SK-N-SH (cell line): ENCODE data around the gene MAOB. TPM values are rescaled to one million over a fixed set of nuclear protein-coding genes. Genes with fewer than 3 reads are reported as not detected.

Experiments used
- CTCF ChIA-PET: fragments of 300-600, 350-600 bp; formaldehyde crosslinking; extraction: SDS; loops from one replicate; lab custom pipeline; 2021; lab: Yijun Ruan, JAX
- POLR2A ChIA-PET: fragments of 350-600 bp; sonication (Branson Sonifier 250); formaldehyde crosslinking; extraction: SDS; loops from one replicate; lab custom pipeline; 2020; ENCODE audit warnings: antibody characterized with exemption, inconsistent platforms; lab: Yijun Ruan, JAX
- DNase-seq: peaks from one replicate; pipeline ENCODE4 v3.0.0; 2012
- H2AFZ ChIP-seq: fragments of 200-600 bp; sonication (generic); 2 replicates; pipeline ENCODE4 v1.8.1; 2016; ENCODE audit warnings: antibody characterized with exemption, mild to moderate bottlenecking, low read depth
- H3F3A ChIP-seq: fragments of 200-600 bp; sonication (generic); replicated peaks from 2 replicates; pipeline ENCODE3; 2016; ENCODE audit warnings: antibody characterized with exemption, mild to moderate bottlenecking; ENCODE audit not compliant: insufficient read depth
- H3K27ac ChIP-seq, 2 experiments: fragments of 200-500 bp in 1 of 2; fragments of 200-600 bp in 1 of 2; sonication (Bioruptor generic) in 1 of 2; sonication (generic), shearing (Covaris generic) in 1 of 2; 2 replicates each; pipeline versions ENCODE4 v1.5.1 to v1.6.1; 2014 to 2016; ENCODE audit warnings: low read depth in 2 of 2, inconsistent platforms in 1 of 2, low read length in 1 of 2, mild to moderate bottlenecking in 1 of 2, mixed read lengths in 1 of 2
- H3K27me3 ChIP-seq: fragments of 200-600 bp; sonication (generic), shearing (Covaris generic); 2 replicates; pipeline ENCODE4 v1.6.1; 2016; ENCODE audit warnings: mixed run types; ENCODE audit not compliant: insufficient read depth
- H3K36me3 ChIP-seq, 2 experiments: fragments of 200-500 bp in 1 of 2; fragments of 200-600 bp in 1 of 2; sonication (Bioruptor generic) in 1 of 2; sonication (generic) in 1 of 2; replicated peaks in 1 of 2; 2 replicates each; pipeline versions ENCODE3 to v1.5.1; 2014 to 2016; ENCODE audit warnings: low read length in 1 of 2, mild to moderate bottlenecking in 1 of 2; ENCODE audit not compliant: insufficient read depth in 2 of 2, control insufficient read depth in 1 of 2
- H3K4me1 ChIP-seq, 2 experiments: fragments of 200-500 bp in 1 of 2; fragments of 200-600 bp in 1 of 2; sonication (Bioruptor generic) in 1 of 2; sonication (generic), shearing (Covaris generic) in 1 of 2; 2 replicates each; pipeline versions ENCODE4 v1.5.1 to v1.6.1; 2014 to 2016; ENCODE audit warnings: low read depth in 1 of 2, low read length in 1 of 2, mixed run types in 1 of 2; ENCODE audit not compliant: insufficient read depth in 2 of 2, control insufficient read depth in 1 of 2
- H3K4me2 ChIP-seq: fragments of 200-600 bp; sonication (generic), shearing (Covaris generic); 2 replicates; pipeline ENCODE4 v1.6.1; 2017; ENCODE audit warnings: mixed run types
- H3K4me3 ChIP-seq, 2 experiments: fragments of 200-500 bp in 1 of 2; fragments of 200-600 bp in 1 of 2; sonication (Bioruptor generic) in 1 of 2; sonication (generic), shearing (Covaris generic) in 1 of 2; 2 replicates each; pipeline versions ENCODE4 v1.5.1 to v1.8.1; 2014 to 2016; ENCODE audit warnings: low read depth in 2 of 2, inconsistent platforms in 1 of 2, low read length in 1 of 2, mild to moderate bottlenecking in 1 of 2, mixed read lengths in 1 of 2, moderate library complexity in 1 of 2
- H3K79me2 ChIP-seq: fragments of 200-600 bp; sonication (generic); 2 replicates; pipeline ENCODE4 v1.8.1; 2017; ENCODE audit warnings: mild to moderate bottlenecking; ENCODE audit not compliant: insufficient read depth
- H3K9ac ChIP-seq: fragments of 200-600 bp; sonication (generic); 2 replicates; pipeline ENCODE4 v1.6.1; 2017; ENCODE audit warnings: mixed run types
- H3K9me2 ChIP-seq: fragments of 200-600 bp; sonication (generic); 2 replicates; pipeline ENCODE4 v1.6.1; 2017; ENCODE audit warnings: mixed run types
- H3K9me3 ChIP-seq: fragments of 200-600 bp; sonication (generic); 2 replicates; pipeline ENCODE4 v1.6.1; 2017; ENCODE audit warnings: mixed run types, mild to moderate bottlenecking, moderate library complexity
- H4K20me1 ChIP-seq: fragments of 200-600 bp; sonication (generic); 2 replicates; pipeline ENCODE4 v1.6.1; 2017; ENCODE audit warnings: mild to moderate bottlenecking, mixed run types; ENCODE audit not compliant: insufficient read depth
- CHD2 ChIP-seq: fragments of 150-350 bp; IDR thresholded peaks from 2 replicates; pipeline ENCODE4 v1.6.1; 2018; ENCODE audit warnings: low read length; ENCODE audit not compliant: partially characterized antibody
- EZH2phosphoT487 ChIP-seq: fragments of 200-600 bp; sonication (generic); IDR thresholded peaks from 2 replicates; pipeline ENCODE4 v1.6.1; 2017; ENCODE audit warnings: low read depth, mixed run types, mild to moderate bottlenecking, antibody characterized with exemption, moderate library complexity, borderline replicate concordance
- FOSL2 ChIP-seq: IDR thresholded peaks from 2 replicates; pipeline ENCODE4 v1.4.0; 2012; ENCODE audit warnings: low read depth, mild to moderate bottlenecking, moderate library complexity, borderline replicate concordance
- FOXM1 ChIP-seq: IDR thresholded peaks from 2 replicates; pipeline ENCODE4 v1.4.0; 2012; ENCODE audit warnings: low read depth, mild to moderate bottlenecking
- GATA2 ChIP-seq: sonication (generic); formaldehyde crosslinking; IDR thresholded peaks from 2 replicates; pipeline ENCODE4 v1.5.0; 2020; ENCODE audit warnings: mild to moderate bottlenecking, missing genetic modification reagents
- MEF2A ChIP-seq: IDR thresholded peaks from 2 replicates; pipeline ENCODE4 v1.4.0; 2012; ENCODE audit warnings: low read depth, borderline replicate concordance
- MXI1 ChIP-seq: IDR thresholded peaks from 2 replicates; pipeline ENCODE4 v1.6.1; 2012; ENCODE audit warnings: mild to moderate bottlenecking, low read depth, low read length, improper control_type of control experiment
- NFIC ChIP-seq: IDR thresholded peaks from 2 replicates; pipeline ENCODE4 v1.4.0; 2012; ENCODE audit warnings: borderline replicate concordance
- NRF1 ChIP-seq: IDR thresholded peaks from 2 replicates; pipeline ENCODE4 v1.6.1; 2012; ENCODE audit warnings: low read depth, mild to moderate bottlenecking, low read length
- POLR2AphosphoS5 ChIP-seq: IDR thresholded peaks from 2 replicates; pipeline ENCODE4 v1.6.1; 2012; ENCODE audit warnings: low read depth, low read length
- RAD21 ChIP-seq: IDR thresholded peaks from 2 replicates; pipeline ENCODE4 v1.6.1; 2012; ENCODE audit warnings: mild to moderate bottlenecking, low read length
- RCOR1 ChIP-seq: fragments of 150-350 bp; IDR thresholded peaks from 2 replicates; pipeline ENCODE4 v1.6.1; 2017; ENCODE audit warnings: antibody characterized with exemption, low read length
- RXRA ChIP-seq: IDR thresholded peaks from 2 replicates; pipeline ENCODE4 v1.4.0; 2012; ENCODE audit warnings: low read depth, mild to moderate bottlenecking, borderline replicate concordance
- SIN3A ChIP-seq: IDR thresholded peaks from 2 replicates; pipeline ENCODE4 v1.6.1; 2012; ENCODE audit warnings: low read depth, mild to moderate bottlenecking, low read length, moderate library complexity, borderline replicate concordance
- TCF12 ChIP-seq: IDR thresholded peaks from 2 replicates; pipeline ENCODE4 v1.4.0; 2012
- TEAD4 ChIP-seq: IDR thresholded peaks from 2 replicates; pipeline ENCODE4 v1.4.0; 2012; ENCODE audit warnings: mild to moderate bottlenecking, borderline replicate concordance; ENCODE audit not compliant: insufficient read depth
- YY1 ChIP-seq: IDR thresholded peaks from 2 replicates; pipeline ENCODE4 v1.4.0; 2012; ENCODE audit warnings: low read depth, mild to moderate bottlenecking
- WGBS: methylation state at CpG from one replicate; pipeline ENCODE4 v1.1.6; 2017; ENCODE audit warnings: low lambda C conversion rate; 5-methylcytosine and 5-hydroxymethylcytosine counted together
- polyA plus RNA-seq, 3 experiments: library from polyadenylated mRNA; depleted of rRNA; stranded (reverse); fragments of >200 nt; gene quantifications; 2 replicates each; pipeline ENCODE4 v1.2.3, GENCODE V29; 2012
- TF ChIP-seq, protein P1 (sequence below): IDR thresholded peaks from 2 replicates; pipeline ENCODE4 v1.4.0; 2012; ENCODE audit warnings: low read depth, borderline replicate concordance
- TF ChIP-seq, protein P2 (sequence below): fragments of 150-350 bp; IDR thresholded peaks from 2 replicates; pipeline ENCODE4 v1.6.1; 2016; ENCODE audit warnings: mild to moderate bottlenecking, low read depth, low read length
- TF ChIP-seq, protein P3 (sequence below): fragments of 150-350 bp; IDR thresholded peaks from 2 replicates; pipeline ENCODE4 v1.6.1; 2017; ENCODE audit warnings: antibody characterized with exemption, low read length, low read depth, borderline replicate concordance
- TF ChIP-seq, protein P4 (sequence below): IDR thresholded peaks from 2 replicates; pipeline ENCODE4 v1.6.1; 2012; ENCODE audit warnings: mild to moderate bottlenecking, low read depth, low read length, moderate library complexity

MAOB gene
- polyA plus RNA-seq, 1 of the 3 experiments (the other 2 are of a cell fraction) = 0.92 TPM

DNA sequence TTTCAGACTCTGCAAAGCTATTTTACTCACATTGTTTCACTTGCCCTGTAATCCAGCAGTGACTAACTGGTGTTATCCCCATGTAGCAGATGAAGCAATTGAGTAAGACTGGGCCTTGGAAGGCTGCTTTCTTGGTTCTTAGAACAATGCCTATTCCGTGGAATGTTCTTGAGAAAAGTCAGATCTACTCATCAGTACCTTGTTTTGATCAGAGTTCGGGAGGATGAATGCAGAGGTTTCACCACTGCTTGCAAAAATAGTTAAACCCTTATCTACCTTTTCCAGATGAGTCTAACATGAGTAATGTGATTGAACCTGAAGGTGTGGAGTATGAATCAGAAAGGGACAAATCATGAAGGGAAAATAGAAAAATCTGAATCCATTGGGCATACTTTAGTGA is 1.8 kb downstream of the MAOB start:
- no peaks in the 10 kb centered on the region; a peak in 2 of 4 replicates for H3K4me1 ChIP-seq
- no peak overlapping the region for H3K4me2 ChIP-seq
- H3K9me3 ChIP-seq = no peaks in the 10 kb centered on the region
- no peaks in the 10 kb centered on the region for H3K36me3 ChIP-seq
- no peaks in the 10 kb centered on the region for H3K79me2 ChIP-seq
- ChIA-PET CTCF (no interaction called here), POLR2A (no interaction called here)
- no peaks in the 10 kb centered on the region; the same call in 1 of the 2 replicates for H3K27me3 ChIP-seq
- H3K27ac ChIP-seq = no peak overlapping the region
- no peaks in the 10 kb centered on the region for H3K9me2 ChIP-seq
- no peak for DNase-seq
- H3K4me3 ChIP-seq = no peak overlapping the region
- TF ChIP-seq, protein P1, sequence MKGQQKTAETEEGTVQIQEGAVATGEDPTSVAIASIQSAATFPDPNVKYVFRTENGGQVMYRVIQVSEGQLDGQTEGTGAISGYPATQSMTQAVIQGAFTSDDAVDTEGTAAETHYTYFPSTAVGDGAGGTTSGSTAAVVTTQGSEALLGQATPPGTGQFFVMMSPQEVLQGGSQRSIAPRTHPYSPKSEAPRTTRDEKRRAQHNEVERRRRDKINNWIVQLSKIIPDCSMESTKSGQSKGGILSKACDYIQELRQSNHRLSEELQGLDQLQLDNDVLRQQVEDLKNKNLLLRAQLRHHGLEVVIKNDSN = no peak
- TF ChIP-seq MEF2A (no peak), TCF12 (no peak), SIN3A (no peak), FOSL2 (no peak), NRF1 (no peak), RAD21 (no peak), MXI1 (no peak), POLR2AphosphoS5 (no peak), NFIC (no peak), CHD2 (no peak)
- 21% methylated on average over 2 of the region's 2 CpGs for WGBS
- H2AFZ ChIP-seq = no peak overlapping the region
- no peaks in the 10 kb centered on the region for H3F3A ChIP-seq
- H4K20me1 ChIP-seq = no peaks in the 10 kb centered on the region
- H3K9ac ChIP-seq = no peak overlapping the region

DNA sequence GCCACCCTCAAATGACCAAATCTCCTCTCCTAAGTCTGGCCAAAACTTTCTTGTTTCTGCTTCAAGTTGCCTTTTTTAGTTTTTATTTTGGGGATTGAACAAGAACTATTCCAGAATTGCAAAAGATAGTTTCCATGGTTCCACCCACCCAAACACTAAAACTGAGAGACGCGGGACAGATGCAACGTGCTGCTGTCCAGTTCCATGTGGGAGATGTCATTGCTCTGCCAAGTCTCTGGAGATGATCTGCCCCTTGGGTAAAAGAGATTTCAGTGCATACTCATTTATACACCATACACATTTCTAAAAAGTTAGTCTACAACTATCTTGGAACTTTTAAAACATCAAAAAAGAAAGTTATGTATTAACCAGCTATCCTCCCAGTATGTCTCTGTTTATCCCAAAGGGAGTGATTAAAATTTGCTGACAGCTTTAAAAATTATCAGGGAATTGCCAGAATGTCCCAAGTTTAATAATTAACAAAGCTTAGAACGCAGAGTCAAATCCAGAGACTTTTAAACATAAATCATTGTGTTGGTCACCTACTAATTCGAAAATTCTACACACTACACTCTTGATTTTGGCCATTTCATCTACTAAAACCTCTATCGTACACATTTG is 3.2 kb downstream of the MAOB start:
- Histone ChIP-seq H2AFZ (no peak overlapping the region), H3K4me2 (no peak overlapping the region), H3K4me3 (no peak overlapping the region), H3K9me3 (no peaks in the 10 kb centered on the region), H3K9me2 (no peaks in the 10 kb centered on the region), H3K27me3 (no peaks in the 10 kb centered on the region; the same call in 1 of the 2 replicates), H3K79me2 (no peaks in the 10 kb centered on the region), H3K27ac (no peak overlapping the region), H3K4me1 (no peaks in the 10 kb centered on the region; a peak in 1 of 4 replicates), H4K20me1 (no peaks in the 10 kb centered on the region), H3K36me3 (no peaks in the 10 kb centered on the region), H3F3A (no peaks in the 10 kb centered on the region), H3K9ac (no peak overlapping the region)
- WGBS = 34% methylated on average over 6 of the region's 6 CpGs
- no peak for DNase-seq
- TF ChIP-seq, protein P2, sequence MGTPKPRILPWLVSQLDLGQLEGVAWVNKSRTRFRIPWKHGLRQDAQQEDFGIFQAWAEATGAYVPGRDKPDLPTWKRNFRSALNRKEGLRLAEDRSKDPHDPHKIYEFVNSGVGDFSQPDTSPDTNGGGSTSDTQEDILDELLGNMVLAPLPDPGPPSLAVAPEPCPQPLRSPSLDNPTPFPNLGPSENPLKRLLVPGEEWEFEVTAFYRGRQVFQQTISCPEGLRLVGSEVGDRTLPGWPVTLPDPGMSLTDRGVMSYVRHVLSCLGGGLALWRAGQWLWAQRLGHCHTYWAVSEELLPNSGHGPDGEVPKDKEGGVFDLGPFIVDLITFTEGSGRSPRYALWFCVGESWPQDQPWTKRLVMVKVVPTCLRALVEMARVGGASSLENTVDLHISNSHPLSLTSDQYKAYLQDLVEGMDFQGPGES = no peak
- TF ChIP-seq RXRA (no peak), YY1 (no peak), SIN3A (no peak), MXI1 (no peak), TEAD4 (no peak), GATA2 (CRISPR knock-in tag) (no peak), POLR2AphosphoS5 (no peak), MEF2A (no peak), EZH2phosphoT487 (no peak), FOXM1 (no peak), CHD2 (no peak), RAD21 (no peak), RCOR1 (no peak)
- TF ChIP-seq, protein P3, sequence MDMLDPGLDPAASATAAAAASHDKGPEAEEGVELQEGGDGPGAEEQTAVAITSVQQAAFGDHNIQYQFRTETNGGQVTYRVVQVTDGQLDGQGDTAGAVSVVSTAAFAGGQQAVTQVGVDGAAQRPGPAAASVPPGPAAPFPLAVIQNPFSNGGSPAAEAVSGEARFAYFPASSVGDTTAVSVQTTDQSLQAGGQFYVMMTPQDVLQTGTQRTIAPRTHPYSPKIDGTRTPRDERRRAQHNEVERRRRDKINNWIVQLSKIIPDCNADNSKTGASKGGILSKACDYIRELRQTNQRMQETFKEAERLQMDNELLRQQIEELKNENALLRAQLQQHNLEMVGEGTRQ = no peak
- TF ChIP-seq, protein P4, sequence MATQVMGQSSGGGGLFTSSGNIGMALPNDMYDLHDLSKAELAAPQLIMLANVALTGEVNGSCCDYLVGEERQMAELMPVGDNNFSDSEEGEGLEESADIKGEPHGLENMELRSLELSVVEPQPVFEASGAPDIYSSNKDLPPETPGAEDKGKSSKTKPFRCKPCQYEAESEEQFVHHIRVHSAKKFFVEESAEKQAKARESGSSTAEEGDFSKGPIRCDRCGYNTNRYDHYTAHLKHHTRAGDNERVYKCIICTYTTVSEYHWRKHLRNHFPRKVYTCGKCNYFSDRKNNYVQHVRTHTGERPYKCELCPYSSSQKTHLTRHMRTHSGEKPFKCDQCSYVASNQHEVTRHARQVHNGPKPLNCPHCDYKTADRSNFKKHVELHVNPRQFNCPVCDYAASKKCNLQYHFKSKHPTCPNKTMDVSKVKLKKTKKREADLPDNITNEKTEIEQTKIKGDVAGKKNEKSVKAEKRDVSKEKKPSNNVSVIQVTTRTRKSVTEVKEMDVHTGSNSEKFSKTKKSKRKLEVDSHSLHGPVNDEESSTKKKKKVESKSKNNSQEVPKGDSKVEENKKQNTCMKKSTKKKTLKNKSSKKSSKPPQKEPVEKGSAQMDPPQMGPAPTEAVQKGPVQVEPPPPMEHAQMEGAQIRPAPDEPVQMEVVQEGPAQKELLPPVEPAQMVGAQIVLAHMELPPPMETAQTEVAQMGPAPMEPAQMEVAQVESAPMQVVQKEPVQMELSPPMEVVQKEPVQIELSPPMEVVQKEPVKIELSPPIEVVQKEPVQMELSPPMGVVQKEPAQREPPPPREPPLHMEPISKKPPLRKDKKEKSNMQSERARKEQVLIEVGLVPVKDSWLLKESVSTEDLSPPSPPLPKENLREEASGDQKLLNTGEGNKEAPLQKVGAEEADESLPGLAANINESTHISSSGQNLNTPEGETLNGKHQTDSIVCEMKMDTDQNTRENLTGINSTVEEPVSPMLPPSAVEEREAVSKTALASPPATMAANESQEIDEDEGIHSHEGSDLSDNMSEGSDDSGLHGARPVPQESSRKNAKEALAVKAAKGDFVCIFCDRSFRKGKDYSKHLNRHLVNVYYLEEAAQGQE = no peak
- CTCF ChIA-PET = interaction anchor here (1.0 to 1.1 kb wide), 2 partner anchors 9 to 43 kb away, joined by 3 read pairs; no protein-coding TSS in a partner anchor
- POLR2A ChIA-PET = no interaction called here
